Colonic mucosa (tissue), 4 donors: ENCODE data around the gene DNAJB8. TPM values are rescaled to one million over a fixed set of nuclear protein-coding genes. Genes with fewer than 3 reads are reported as not detected.

Experiments
- DNase-seq: peaks from one replicate; pipeline ENCODE4 v3.0.0-alpha.2; 2020
- H3K27ac ChIP-seq: fragments of 200-600 bp; one replicate; pipeline ENCODE4 v1.8.0; 2021
- H3K27me3 ChIP-seq: fragments of 200-600 bp; one replicate; pipeline ENCODE4 v1.8.0; 2021
- H3K36me3 ChIP-seq: fragments of 200-600 bp; one replicate; pipeline ENCODE4 v1.8.0; 2021
- H3K4me1 ChIP-seq: fragments of 200-600 bp; one replicate; pipeline ENCODE4 v1.8.0; 2021; ENCODE audit warnings: mild to moderate bottlenecking
- H3K4me3 ChIP-seq: fragments of 200-600 bp; one replicate; pipeline ENCODE4 v1.8.0; 2021
- H3K9ac ChIP-seq, 2 donors: one replicate each; pipeline ENCODE4 v1.7.0; 2013; ENCODE audit warnings: control low read depth in 2 of 2, low read depth in 2 of 2, low read length in 2 of 2
- H3K9me3 ChIP-seq: fragments of 200-600 bp; one replicate; pipeline ENCODE4 v1.8.0; 2021
- CTCF ChIP-seq: fragments of 200-600 bp; IDR thresholded peaks from one replicate; pipeline ENCODE4 v1.8.0; 2022; ENCODE audit warnings: antibody characterized with exemption, mild to moderate bottlenecking
- intact Hi-C: fragments of 100-400 bp; cut with DNase I; formaldehyde crosslinking; loops from one replicate; pipeline ENCODE4 v1.14.1; 2022
- total RNA-seq, 2 donors: library from RNA; stranded (reverse); fragmentation: NEBNext Ultra II Directional in 1 of 2; extraction: Animal tissue kit (Norgen Biotek cat#: 25700) in 1 of 2; gene quantifications; one replicate each; pipeline ENCODE4 v1.2.1, GENCODE V29; 2021
- donor health status: healthy.
- donor health status: DM: no; HTN: no; CAD: no.
- donor health status: DM: no; HTN: no; CAD: no.

Gene DNAJB8
- not detected for total RNA-seq

GRCh38 chr3:128466840-128467541, at the start of gene DNAJB8:
Gene DNAJB8 (minus strand): TSS chr3:128466890. CDS start chr3:128463245, 3,645 bp downstream.
- DNase-seq = no peak
- no peak within 1 kb of the TSS for H3K4me3 ChIP-seq
- H3K36me3 ChIP-seq = no peaks in the 10 kb centered on the region
- no peaks in the 10 kb centered on the region for H3K27me3 ChIP-seq
- no peaks in the 10 kb centered on the region for H3K9me3 ChIP-seq
- H3K4me1 ChIP-seq = no peaks in the 10 kb centered on the region
- no peak within 1 kb of the TSS for H3K27ac ChIP-seq
- no peak within 1 kb of the TSS for H3K9ac ChIP-seq
- intact Hi-C loops = no loop called here
- no peak for TF ChIP-seq CTCF

DNA sequence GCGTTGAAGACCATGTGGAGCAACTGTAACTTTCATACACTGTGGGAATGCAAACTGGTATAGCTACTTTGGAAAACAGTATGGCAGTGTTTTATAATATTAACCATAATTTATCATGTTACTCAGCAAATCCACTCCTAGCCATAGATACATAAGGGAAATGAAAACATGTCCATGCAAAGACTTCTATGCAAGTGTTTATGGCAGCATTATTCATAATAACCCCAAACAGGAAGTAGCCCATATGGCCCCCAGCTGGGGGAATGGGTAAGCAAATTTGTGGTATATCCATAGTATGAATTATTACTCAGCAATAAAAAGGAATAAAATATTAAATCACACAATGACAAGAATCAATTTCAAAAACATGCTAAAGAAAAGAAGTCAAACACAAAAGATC, 49.3 kb upstream of the DNAJB8 start:
- Histone ChIP-seq H3K9me3 (no peaks in the 10 kb centered on the region), H3K4me1 (no peaks in the 10 kb centered on the region), H3K9ac (no peak overlapping the region), H3K27ac (no peak overlapping the region), H3K36me3 (no peaks in the 10 kb centered on the region), H3K4me3 (no peak overlapping the region), H3K27me3 (peaks cover 5% of the 10 kb centered on the region)
- DNase-seq = no peak
- intact Hi-C loops = no loop called here
- TF ChIP-seq CTCF = no peak

DNA sequence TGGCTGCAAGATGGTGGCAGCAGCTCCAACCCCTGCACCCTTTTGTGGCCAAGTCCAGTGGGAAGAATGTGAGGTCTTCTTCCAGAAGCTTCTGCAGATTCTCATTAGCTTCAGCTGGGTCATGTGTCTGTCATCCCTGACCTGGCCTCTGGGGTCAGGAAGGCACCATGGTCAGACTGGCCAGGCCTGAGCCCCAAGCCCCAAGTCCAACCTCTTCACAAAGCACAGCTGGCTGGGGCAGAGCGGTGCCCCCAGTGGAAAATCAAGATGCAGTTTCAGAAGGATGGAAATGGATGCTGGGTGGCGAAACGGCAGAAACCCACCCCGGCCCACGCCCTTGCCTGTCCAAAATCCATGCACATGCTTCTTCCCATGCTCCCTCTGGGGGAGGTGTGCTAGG, 42.2 kb upstream of the DNAJB8 start:
- Histone ChIP-seq H3K4me1 (no peaks in the 10 kb centered on the region), H3K9me3 (no peaks in the 10 kb centered on the region), H3K36me3 (no peaks in the 10 kb centered on the region), H3K27me3 (no peaks in the 10 kb centered on the region), H3K4me3 (no peak overlapping the region), H3K27ac (no peak overlapping the region), H3K9ac (no peak overlapping the region)
- intact Hi-C loops = no loop called here
- no peak for TF ChIP-seq CTCF
- no peak for DNase-seq

DNA sequence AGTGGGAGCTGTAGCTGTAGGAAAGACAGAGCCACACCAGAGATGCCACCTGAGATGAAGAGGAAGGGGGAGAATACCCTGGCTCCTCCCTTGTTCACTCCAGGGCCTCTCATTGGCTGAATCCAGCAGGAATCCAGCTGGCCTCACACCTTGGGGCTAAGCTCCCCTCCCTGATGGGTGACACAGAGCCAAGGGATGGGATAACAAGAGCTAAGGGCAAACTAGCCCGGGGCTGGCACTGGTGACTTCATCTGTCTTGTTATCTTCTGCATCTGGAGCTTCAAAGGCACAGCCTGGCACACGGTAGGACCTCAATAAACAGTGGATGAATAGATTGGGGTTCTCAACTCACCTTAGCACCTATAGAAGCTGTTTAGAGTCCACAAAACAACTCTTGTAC, 40.1 kb upstream of the DNAJB8 start:
- intact Hi-C loops = no loop called here
- DNase-seq = no peak
- H3K4me3 ChIP-seq = no peak overlapping the region
- no peaks in the 10 kb centered on the region for H3K36me3 ChIP-seq
- H3K27ac ChIP-seq = no peak overlapping the region
- H3K4me1 ChIP-seq = no peaks in the 10 kb centered on the region
- no peak for TF ChIP-seq CTCF
- H3K9me3 ChIP-seq = no peaks in the 10 kb centered on the region
- no peak overlapping the region for H3K9ac ChIP-seq
- H3K27me3 ChIP-seq = no peaks in the 10 kb centered on the region

DNA sequence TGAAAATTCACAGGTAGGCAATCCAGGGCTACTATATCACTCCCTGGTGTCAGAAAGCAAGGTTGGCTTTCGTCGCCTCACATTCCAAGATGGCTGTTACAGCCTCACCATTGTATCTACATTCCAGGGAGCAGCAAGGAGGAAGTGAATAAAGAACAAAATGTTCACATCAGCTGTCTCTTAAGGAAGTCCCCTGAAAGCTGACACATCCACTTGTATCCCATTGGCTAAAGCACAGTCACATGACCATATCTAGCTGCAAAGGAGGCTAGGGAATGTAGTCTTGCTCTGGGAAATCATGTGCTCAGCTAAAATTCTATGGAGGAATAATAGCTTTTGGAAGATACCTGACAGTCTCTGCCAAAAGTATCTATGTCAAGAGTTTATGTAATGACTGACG, 39.1 kb upstream of the DNAJB8 start:
- H3K4me1 ChIP-seq = no peaks in the 10 kb centered on the region
- no peak overlapping the region for H3K27ac ChIP-seq
- no peak overlapping the region for H3K4me3 ChIP-seq

More for the DNA sequence above, 39.1 kb upstream of the DNAJB8 start:
- H3K27me3 ChIP-seq = no peaks in the 10 kb centered on the region
- intact Hi-C loops = no loop called here
- H3K36me3 ChIP-seq = no peaks in the 10 kb centered on the region
- no peak for DNase-seq
- no peaks in the 10 kb centered on the region for H3K9me3 ChIP-seq
- TF ChIP-seq CTCF = no peak
- H3K9ac ChIP-seq = no peak overlapping the region
